ENCODE results near the gene LOXL1. TPM values are rescaled to one million over a fixed set of nuclear protein-coding genes. Genes with fewer than 3 reads are reported as not detected.

Gene LOXL1
- total and polyA plus RNA-seq, 2 of the 13 experiments (the other 11 are each of a cell fraction or from before 2014, with no cell fraction given), result 0.51 to 1.3 TPM

DNA sequence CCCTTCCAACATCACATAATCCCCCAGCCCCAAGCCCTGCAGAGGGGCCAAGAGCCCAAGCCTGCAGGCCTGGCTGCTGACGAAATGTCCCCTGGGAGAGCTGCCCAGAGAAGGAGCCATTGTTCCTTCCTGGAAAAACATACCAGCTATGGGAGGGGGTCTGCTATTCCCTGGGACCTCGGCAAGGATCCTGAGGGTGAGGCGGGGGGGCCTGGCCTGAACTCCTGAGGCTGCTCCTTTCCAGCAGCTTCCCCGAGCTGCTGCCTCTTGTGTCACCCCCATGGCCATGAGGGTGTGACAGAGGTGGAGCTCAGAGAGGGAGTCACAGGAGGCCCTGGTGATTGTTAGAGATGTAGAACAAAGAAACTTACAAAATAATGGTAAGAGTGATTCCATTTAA is 12.9 kb downstream of the LOXL1 start:
- no peak for FAIRE-seq
- no peaks in the 10 kb centered on the region for H3K79me2 ChIP-seq (ENCODE audit: insufficient read depth, low read length)
- DNase-seq (ENCODE audit: low spot score), result no peak
- 5% methylated on average over 4 of the region's 4 CpGs for WGBS (ENCODE audit: low lambda C conversion rate)
- H3K9me3 ChIP-seq (ENCODE audit: low read length), result no peaks in the 10 kb centered on the region
- ATAC-seq, result no peak
- in situ Hi-C loops (cut with HindIII; ENCODE audit: extremely low pct_ligation_motif_present, low pct_unique_long_range_greater_than_20kb) (no loop called here), intact Hi-C loops (cut with micrococcal nuclease; ENCODE audit: unreplicated experiment) (no loop called here)
- no peak overlapping the region for H3K9ac ChIP-seq (ENCODE audit: insufficient read depth, low read depth, low read length)
- peaks cover 15% of the 10 kb centered on the region for H3K4me1 ChIP-seq (ENCODE audit: insufficient read depth, low read length)
- CTCF ChIA-PET (ENCODE audit: low intra/inter-chr PET ratio, low total read pairs), result no interaction called here
- H3K27me3 ChIP-seq (ENCODE audit: control insufficient read depth in 1 of 2, insufficient read depth in 2 of 2, low read length in 2 of 2), result peaks cover 0 to 13% of the 10 kb centered on the region in 2 experiments; a peak in 1 of 5 replicates
- no peak for TF ChIP-seq ZNF564 (CRISPR knock-in tag; IDR thresholded peaks at IDR 0.05)
- no peak overlapping the region for H3K4me3 ChIP-seq (replicated peaks in 1 of 3; ENCODE audit: insufficient read depth in 1 of 3, low read depth in 2 of 3, low read length in 3 of 3)
- H3K27ac ChIP-seq (ENCODE audit: extremely low read length, insufficient read depth, low read length), result no peak overlapping the region
- POLR2A ChIA-PET, result no interaction called here
- no TSS peak for BruUV-seq (replicated peaks)
- no peak overlapping the region for H2AFZ ChIP-seq (ENCODE audit: low read length)
- H4K20me1 ChIP-seq (ENCODE audit: insufficient read depth, low read length), result peaks cover 3% of the 10 kb centered on the region
- no peak overlapping the region for H3K4me2 ChIP-seq (ENCODE audit: low read depth, low read length)
- H3K36me3 ChIP-seq (replicated peaks in 1 of 2; ENCODE audit: control insufficient read depth in 1 of 2, insufficient read depth in 2 of 2, low read length in 2 of 2), result no peaks in the 10 kb centered on the region

GRCh38 chr15:73940061-73940981 is 14.1 kb downstream of the LOXL1 start:
- H4K20me1 ChIP-seq (ENCODE audit: insufficient read depth, low read length), result peaks cover 3% of the 10 kb centered on the region
- H3K4me1 ChIP-seq (ENCODE audit: insufficient read depth, low read length), result peaks cover 15% of the 10 kb centered on the region
- ChIA-PET CTCF (ENCODE audit: low intra/inter-chr PET ratio, low total read pairs) (no interaction called here), POLR2A (no interaction called here)
- H3K4me3 ChIP-seq (replicated peaks in 1 of 3; ENCODE audit: insufficient read depth in 1 of 3, low read depth in 2 of 3, low read length in 3 of 3), result no peak overlapping the region
- no peak overlapping the region for H3K9ac ChIP-seq (ENCODE audit: insufficient read depth, low read depth, low read length)
- FAIRE-seq, result no peak
- in situ Hi-C loops (cut with HindIII; ENCODE audit: extremely low pct_ligation_motif_present, low pct_unique_long_range_greater_than_20kb), result no loop called here
- no peak overlapping the region for H3K4me2 ChIP-seq (ENCODE audit: low read depth, low read length)
- BruUV-seq (replicated peaks), result no TSS peak
- H3K27me3 ChIP-seq (ENCODE audit: control insufficient read depth in 1 of 2, insufficient read depth in 2 of 2, low read length in 2 of 2), result peaks cover 0 to 6% of the 10 kb centered on the region in 2 experiments; a peak in 2 of 5 replicates
- peak; percentile 47 for ATAC-seq
- DNase-seq (ENCODE audit: low spot score), result no peak
- H3K79me2 ChIP-seq (ENCODE audit: insufficient read depth, low read length), result no peaks in the 10 kb centered on the region
- intact Hi-C loops (cut with micrococcal nuclease; ENCODE audit: unreplicated experiment), result no loop called here
- no peak overlapping the region for H3K27ac ChIP-seq (ENCODE audit: extremely low read length, insufficient read depth, low read length)
- H3K36me3 ChIP-seq (replicated peaks in 1 of 2; ENCODE audit: control insufficient read depth in 1 of 2, insufficient read depth in 2 of 2, low read length in 2 of 2), result no peaks in the 10 kb centered on the region
- H2AFZ ChIP-seq (ENCODE audit: low read length), result no peak overlapping the region
- no peaks in the 10 kb centered on the region for H3K9me3 ChIP-seq (ENCODE audit: low read length)
- 6% methylated on average over 7 of the region's 8 CpGs for WGBS (ENCODE audit: low lambda C conversion rate)
- TF ChIP-seq MEIS2 (CRISPR knock-in tag; IDR thresholded peaks at IDR 0.05) (no peak), SKIL (CRISPR knock-in tag; IDR thresholded peaks at IDR 0.05; ENCODE audit: borderline replicate concordance) (peak; percentile 63), ZNF720 (CRISPR knock-in tag; IDR thresholded peaks at IDR 0.05) (no peak), SKI (IDR thresholded peaks at IDR 0.05; ENCODE audit: partially characterized antibody) (peak; percentile 78), KDM5A (IDR thresholded peaks at IDR 0.05; ENCODE audit: borderline replicate concordance, low read length) (no peak), FOXA1 (IDR thresholded peaks at IDR 0.05) (no peak), FOXA1 (CRISPR knock-in tag; IDR thresholded peaks at IDR 0.05) (0 out of 2 replicates have a peak, but pooled peaks have one; percentile 14), ZNF567 (CRISPR knock-in tag; IDR thresholded peaks at IDR 0.05; ENCODE audit: borderline replicate concordance) (no peak), NFE2L2 (IDR thresholded peaks at IDR 0.05; ENCODE audit: low read length) (no peak), RXRA (CRISPR knock-in tag; IDR thresholded peaks at IDR 0.05) (peak; percentile 81), SOX6 (IDR thresholded peaks at IDR 0.05) (no peak), SOX6 (CRISPR knock-in tag; IDR thresholded peaks at IDR 0.05) (peak; percentile 43; the same call in 1 of the 2 replicates), ZNF607 (CRISPR knock-in tag; IDR thresholded peaks at IDR 0.05; ENCODE audit: borderline replicate concordance) (no peak)
- TF ChIP-seq, protein P1, sequence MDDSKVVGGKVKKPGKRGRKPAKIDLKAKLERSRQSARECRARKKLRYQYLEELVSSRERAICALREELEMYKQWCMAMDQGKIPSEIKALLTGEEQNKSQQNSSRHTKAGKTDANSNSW (CRISPR knock-in tag; IDR thresholded peaks at IDR 0.05; ENCODE audit: borderline replicate concordance), result no peak
